Stimulated activated naive CD8-positive, alpha-beta T cell treated with anti-CD3 and anti-CD28 coated beads, Interleukin-15, amount 100 ng/mL, for 72 hours (primary cell): ENCODE measurements around the gene WDR54.
"Not testable (repeated sequence)": the region's sequence is repeated elsewhere in the genome, so short reads cannot be mapped to it uniquely, and the experiment has no call there.

Experiments used
- ATAC-seq: fragments of 150-1000 bp; cut with Tn5 transposase; 2 replicates; pipeline ENCODE4 v1.10.0; 2021; ENCODE audit warnings: mild to moderate bottlenecking, moderate library complexity
- DNase-seq, 2 donors: peaks; one replicate each; pipeline ENCODE4 v3.0.0; 2021 to 2022
- H3K27ac Mint-ChIP-seq, 2 donors: one replicate each; pipeline ENCODE4 v1.8.0; 2022; ENCODE audit warnings: mild to moderate bottlenecking in 2 of 2, mixed read lengths in 2 of 2, moderate library complexity in 2 of 2
- H3K27me3 Mint-ChIP-seq: one replicate; pipeline ENCODE4 v1.8.0; 2022; ENCODE audit warnings: mixed read lengths
- H3K4me1 Mint-ChIP-seq: one replicate; pipeline ENCODE4 v1.8.0; 2022; ENCODE audit warnings: mild to moderate bottlenecking, mixed read lengths
- H3K4me3 Mint-ChIP-seq, 2 donors: one replicate each; pipeline ENCODE4 v1.8.0; 2022; ENCODE audit warnings: mild to moderate bottlenecking in 2 of 2, mixed read lengths in 2 of 2, moderate library complexity in 1 of 2
- H3K9me3 Mint-ChIP-seq, 2 donors: one replicate each; pipeline ENCODE4 v1.8.0; 2022; ENCODE audit warnings: mixed read lengths in 2 of 2

Gene WDR54

GRCh38 chr2:74436848-74437695 is 15.5 kb downstream of the WDR54 start:
- no peak for ATAC-seq
- H3K27ac Mint-ChIP-seq = peak overlapping the region in 1 of 2 donors; percentile 22
- H3K27me3 Mint-ChIP-seq = peaks cover 44% of the 10 kb centered on the region
- no peak overlapping the region for H3K4me3 Mint-ChIP-seq
- peaks cover 21% of the 10 kb centered on the region for H3K4me1 Mint-ChIP-seq
- DNase-seq = no peak
- no peaks in the 10 kb centered on the region for H3K9me3 Mint-ChIP-seq

- Mint-ChIP-seq H3K4me1 (peaks cover 25% of the 10 kb centered on the region), H3K4me3 (no peak overlapping the region), H3K9me3 (no peaks in the 10 kb centered on the region), H3K27ac (peak overlapping the region in 1 of 2 donors; percentile 3), H3K27me3 (peaks cover 50% of the 10 kb centered on the region)
- DNase-seq (no peak), ATAC-seq (no peak)
Measured at GRCh38 chr2:74438248-74438647, 16.7 kb downstream of the WDR54 start.

DNA sequence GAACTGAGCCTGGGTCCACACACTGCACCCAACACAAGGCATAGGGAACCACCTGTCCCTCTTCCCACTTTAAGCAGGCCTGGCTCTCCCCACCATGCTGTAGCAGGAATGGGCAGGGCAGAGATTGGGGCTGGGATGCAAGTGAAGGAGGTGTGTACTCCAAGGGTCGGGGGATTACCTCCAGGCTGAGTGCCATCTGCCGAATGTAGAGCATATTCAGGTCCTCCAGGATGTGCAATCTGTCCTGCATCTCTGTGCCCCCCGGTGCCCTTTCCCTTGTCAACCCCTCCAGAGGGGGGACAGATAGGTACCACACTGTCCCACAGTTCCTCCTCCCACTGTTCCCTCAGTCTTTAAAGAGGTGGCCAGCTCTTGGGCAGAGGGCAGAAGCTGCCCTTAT is 17.8 kb downstream of the WDR54 start:
- Mint-ChIP-seq H3K4me1 (peaks cover 26% of the 10 kb centered on the region), H3K27ac (no peak overlapping the region), H3K9me3 (no peaks in the 10 kb centered on the region), H3K27me3 (peaks cover 59% of the 10 kb centered on the region), H3K4me3 (peak overlapping the region; percentile 80 to 83)
- DNase-seq = no peak
- no peak for ATAC-seq

DNA sequence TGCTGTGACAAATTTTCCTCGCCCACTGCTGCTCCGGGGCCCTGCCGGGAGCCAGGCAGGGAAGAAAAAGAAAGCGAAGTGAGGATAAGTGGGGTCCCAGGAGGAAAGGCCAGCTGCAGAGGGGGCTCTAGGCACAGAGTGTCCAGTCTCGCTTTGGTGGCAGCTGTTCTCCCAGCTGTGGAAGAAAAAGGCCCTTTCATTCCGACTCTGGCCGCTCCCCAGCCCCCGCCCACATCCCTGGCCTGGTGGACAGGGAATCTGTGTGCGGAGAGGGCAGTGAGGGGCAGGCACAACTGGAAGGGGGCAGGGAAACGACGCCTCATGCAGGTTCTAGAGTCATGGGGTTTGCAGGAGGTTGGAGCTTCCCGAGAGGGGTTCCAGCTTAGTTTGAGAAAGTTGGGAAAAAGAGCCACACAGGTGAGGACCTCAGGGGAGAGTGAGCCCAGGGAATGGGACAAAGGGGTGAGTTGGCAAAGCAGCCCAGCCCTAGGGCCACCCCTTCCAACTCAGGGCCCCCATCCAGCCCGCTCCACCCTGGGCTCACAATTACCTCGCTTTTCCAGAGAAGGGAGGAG is 18.4 kb downstream of the WDR54 start:
- H3K9me3 Mint-ChIP-seq = no peaks in the 10 kb centered on the region
- peaks cover 31% of the 10 kb centered on the region for H3K4me1 Mint-ChIP-seq
- peak overlapping the region; percentile 80 to 83 for H3K4me3 Mint-ChIP-seq
- ATAC-seq (no peak), DNase-seq (no peak)
- H3K27me3 Mint-ChIP-seq = peaks cover 64% of the 10 kb centered on the region
- no peak overlapping the region for H3K27ac Mint-ChIP-seq

DNA sequence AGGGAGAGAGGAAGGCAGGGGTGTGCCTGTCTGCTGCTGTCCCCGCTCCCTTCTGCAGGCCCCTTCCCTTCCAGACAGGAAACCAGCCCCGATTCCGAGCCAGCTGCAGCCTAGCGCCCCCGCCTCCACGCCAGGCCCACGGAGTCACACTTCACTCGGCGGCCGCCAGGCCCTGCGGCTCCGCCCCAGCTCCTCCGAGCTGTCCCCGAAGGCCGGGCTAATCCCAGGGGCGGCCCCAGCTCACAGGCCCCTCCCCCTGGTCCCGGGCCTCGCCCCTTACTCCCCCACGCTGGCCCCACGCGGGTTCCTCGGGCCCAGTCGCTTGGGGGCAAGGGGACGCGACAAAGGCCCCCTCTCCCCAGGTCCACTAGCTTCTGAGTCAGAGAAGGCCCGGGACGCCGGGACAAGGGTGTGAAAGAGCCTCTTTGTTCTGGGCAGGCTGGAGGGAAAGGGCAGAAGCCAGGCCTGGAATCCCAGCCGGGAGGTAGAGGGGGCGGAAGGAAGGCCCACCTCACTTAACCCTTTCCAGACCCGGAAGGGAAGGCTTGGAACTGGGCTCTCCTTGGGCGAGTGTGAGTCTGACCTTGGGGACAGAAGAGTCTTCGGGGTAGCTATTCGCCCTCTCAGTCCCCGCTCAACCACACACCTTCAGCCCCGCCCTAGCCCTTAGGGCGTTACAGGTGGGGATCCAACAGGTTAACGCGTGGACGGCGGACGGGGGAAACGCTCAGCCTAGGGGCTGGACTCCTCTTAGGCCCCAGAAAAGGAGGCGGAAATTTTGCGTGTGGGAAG is 19.0 kb downstream of the WDR54 start:
- H3K27me3 Mint-ChIP-seq = peaks cover 68% of the 10 kb centered on the region
- H3K4me1 Mint-ChIP-seq = peaks cover 31% of the 10 kb centered on the region
- no peaks in the 10 kb centered on the region for H3K9me3 Mint-ChIP-seq
- ATAC-seq = peak; percentile 90
- H3K4me3 Mint-ChIP-seq = peak overlapping the region; percentile 80 to 83
- peak overlapping the region in 1 of 2 donors; percentile 81 for H3K27ac Mint-ChIP-seq
- DNase-seq = peak; percentile 53 to 71

DNA sequence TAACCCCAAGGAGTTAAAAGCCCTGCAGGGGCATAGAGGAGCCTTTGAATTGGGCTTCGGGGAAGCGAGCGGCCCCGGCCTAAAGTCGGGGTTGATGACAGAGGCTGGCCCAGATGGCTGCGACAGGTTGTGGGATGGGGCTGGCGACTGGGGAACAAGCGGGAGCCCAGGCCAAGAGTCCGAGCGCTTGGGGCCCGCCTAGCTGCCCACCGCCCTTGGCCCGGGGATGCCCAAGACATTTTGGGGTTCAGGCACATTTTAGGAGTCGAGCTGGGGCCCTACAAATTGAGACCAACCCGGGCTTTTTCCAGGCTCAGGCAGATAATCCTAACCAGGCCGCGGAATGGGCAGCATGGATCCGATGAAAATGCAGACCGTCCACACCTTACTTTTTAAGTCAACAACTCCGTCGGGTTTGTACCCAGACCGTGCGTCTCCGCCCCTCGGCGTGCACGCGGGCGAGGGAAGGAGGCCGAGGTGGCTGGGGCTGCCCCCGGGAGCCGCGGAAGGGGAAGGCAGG is 19.7 kb downstream of the WDR54 start:
- DNase-seq (no peak), ATAC-seq (peak; percentile 73)
- Mint-ChIP-seq H3K4me1 (peaks cover 31% of the 10 kb centered on the region), H3K4me3 (peak overlapping the region; percentile 80 to 83), H3K9me3 (no peaks in the 10 kb centered on the region), H3K27me3 (peaks cover 68% of the 10 kb centered on the region), H3K27ac (peak overlapping the region in 1 of 2 donors; percentile 81)

DNA sequence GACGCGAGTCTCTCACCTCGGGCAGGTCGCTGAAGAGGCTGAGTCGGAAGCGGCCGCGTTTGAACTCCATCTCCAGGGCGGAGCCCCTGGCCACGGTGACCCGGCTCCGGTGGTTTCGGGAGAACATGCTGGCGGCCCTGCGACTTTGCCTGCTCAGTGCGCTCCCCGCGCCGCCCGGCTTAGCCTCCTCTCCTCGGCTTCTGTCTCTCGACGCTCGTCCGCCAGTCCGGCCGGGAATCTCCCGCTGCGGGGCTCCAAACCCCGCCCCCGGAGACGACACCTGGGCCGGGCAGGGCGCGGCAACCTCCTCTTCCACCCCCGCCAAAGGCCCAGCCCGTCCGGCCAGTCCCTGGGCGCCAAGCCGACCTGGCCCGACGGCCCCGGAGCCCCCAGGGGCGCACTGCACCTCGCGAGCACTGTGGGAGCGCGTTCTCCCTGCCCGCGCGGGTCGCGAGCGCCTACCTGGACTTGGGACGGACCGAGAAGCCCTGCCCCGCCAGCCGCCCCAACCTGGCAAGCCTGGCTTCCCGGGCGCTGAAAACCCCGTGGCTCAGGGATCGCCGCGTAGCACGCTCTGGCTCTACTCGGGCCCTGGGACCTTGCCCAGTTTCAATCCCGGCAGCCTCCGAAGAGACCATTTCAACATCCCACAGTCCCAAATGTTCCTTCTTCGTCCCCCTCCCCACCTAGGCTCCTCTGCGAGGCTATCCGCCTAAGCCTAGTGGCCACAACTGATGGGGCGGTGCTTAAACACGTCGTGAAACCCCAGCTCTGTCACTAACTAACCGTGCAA is 20.4 kb downstream of the WDR54 start, which contains the start of gene RTKN:
Gene RTKN, minus strand, starts transcription at position 248 of the 793 bp plus-strand sequence. Its CDS starts 121 bp downstream, at position 127.
- no peaks in the 10 kb centered on the region for H3K9me3 Mint-ChIP-seq
- H3K4me1 Mint-ChIP-seq = peaks cover 31% of the 10 kb centered on the region
- peak within 1 kb of the TSS; percentile 80 to 83 for H3K4me3 Mint-ChIP-seq
- ATAC-seq (peak; percentile 47), DNase-seq (peak; percentile 45 to 53)
- H3K27me3 Mint-ChIP-seq = peaks cover 68% of the 10 kb centered on the region
- peak within 1 kb of the TSS; percentile 30 to 81 for H3K27ac Mint-ChIP-seq

DNA sequence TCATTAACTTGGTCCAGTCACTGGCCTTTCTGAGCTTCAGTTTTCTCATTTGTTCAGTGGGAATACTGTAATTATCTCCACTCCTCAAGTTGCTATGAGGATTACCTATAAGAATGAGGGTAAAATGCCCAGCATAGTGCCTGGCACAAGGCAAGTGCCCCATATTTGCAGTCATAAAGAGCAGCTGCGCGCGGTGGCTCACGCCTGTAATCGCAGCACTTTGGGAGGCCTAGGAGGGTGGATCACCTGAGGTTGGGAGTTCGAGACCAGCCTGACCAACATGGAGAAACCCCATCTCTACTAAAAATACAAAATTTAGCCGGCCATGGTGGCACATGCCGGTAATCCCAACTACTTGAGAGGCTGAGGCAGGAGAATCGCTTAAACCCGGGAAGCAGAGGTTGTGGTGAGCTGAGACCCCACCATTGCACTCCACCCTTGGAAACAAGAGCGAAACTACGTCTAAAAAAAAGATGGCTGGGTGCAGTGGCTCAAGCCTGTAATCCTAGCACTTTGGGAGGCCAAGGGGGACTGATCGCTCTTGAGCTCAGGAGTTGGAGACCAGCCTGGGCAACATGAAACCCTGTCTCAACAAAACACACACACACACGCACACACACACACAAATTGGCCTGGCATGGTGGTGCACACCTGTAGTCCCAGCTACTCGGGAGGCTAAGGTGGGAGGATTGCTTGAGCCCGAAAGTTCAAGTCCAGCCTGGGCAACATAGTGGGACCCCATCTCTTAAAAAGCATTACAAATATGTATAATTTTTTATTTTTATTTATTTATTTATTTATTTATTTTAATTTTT is 21.2 kb downstream of the WDR54 start:
- Mint-ChIP-seq H3K4me3 (peak overlapping the region; percentile 78 to 83), H3K4me1 (peaks cover 31% of the 10 kb centered on the region), H3K27me3 (peaks cover 68% of the 10 kb centered on the region)
- not testable (repeated sequence) for DNase-seq, H3K27ac Mint-ChIP-seq, H3K9me3 Mint-ChIP-seq, ATAC-seq

DNA sequence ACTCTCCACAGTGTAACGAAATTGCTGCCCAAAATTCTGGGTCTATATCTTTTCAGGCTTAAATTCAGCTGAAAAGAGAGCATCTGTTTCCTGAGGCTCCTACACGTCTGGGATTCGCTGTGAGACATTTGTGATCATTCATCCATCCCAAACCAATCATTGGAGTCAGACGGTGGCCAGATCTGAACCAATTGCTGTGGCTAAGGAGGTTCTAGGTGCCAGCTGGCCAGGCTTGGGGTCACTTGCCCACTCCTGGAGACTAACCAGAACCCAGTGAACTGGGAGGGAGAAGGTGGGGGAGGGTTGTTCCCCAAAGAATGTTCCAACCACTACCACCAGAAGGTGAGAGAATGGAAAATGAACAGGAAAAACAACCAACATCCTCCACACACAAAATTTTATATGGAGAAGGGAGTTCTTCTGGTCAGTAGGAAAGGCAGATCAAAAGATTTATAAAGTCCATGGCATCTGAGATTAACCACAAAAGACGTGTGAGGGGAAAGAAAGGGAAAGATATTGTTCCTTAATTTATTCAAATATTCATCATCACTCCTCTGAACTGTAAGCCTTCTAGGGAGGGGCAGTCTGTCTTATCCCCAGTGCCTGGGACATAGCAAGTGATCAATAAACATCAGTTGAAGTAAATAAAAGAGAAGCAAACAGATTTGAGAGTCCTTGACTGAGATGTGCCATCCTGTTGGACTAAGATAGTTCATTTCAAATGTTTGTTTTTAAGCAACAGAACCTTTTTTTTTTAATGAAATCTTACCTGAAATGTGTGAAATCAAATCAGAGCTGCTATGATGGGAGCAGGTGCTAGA is 23.2 kb downstream of the WDR54 start:
- DNase-seq (no peak), ATAC-seq (no peak)
- no peaks in the 10 kb centered on the region for H3K9me3 Mint-ChIP-seq
- H3K4me3 Mint-ChIP-seq = no peak overlapping the region
- peaks cover 29% of the 10 kb centered on the region for H3K4me1 Mint-ChIP-seq
- peaks cover 48% of the 10 kb centered on the region for H3K27me3 Mint-ChIP-seq
- H3K27ac Mint-ChIP-seq = peak overlapping the region in 1 of 2 donors; percentile 69

DNA sequence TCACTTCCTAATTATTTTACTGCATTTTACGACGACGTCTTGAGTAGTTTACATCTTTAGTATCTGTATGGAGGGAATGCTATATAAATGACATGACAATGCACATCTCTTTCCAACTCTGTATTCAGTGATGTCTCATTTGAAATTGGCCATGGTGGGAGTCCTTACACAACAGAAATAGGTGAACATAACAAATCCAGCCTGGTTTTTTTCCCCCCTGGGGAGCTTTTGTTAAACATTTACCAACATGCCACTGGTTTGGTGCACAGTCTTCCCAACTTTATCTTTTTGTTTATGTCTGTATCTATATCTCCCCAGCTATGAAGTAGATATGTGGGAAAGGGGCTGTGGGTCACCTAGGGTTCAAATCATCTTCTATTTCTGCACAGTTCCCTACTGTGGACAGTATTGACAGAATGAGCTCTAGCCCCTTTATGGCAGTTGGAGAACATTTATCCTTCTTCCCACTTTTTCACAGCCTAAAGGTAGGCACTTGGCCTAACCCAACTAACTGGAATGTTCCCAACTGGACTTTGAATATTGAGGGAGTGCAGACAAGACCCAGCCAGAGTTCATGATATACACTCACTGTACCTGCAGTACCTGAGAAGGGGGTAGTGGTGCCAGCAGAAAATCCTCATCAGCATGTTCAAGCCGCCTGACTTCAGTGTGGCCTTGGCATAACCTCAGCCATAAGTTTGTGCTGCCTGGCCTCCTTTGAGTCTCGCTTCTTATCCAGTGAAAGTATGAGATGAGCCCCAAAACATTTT is 25.9 kb downstream of the WDR54 start:
- Mint-ChIP-seq H3K4me1 (peaks cover 9% of the 10 kb centered on the region), H3K27ac (no peak overlapping the region), H3K27me3 (peaks cover 21% of the 10 kb centered on the region), H3K4me3 (no peak overlapping the region), H3K9me3 (no peaks in the 10 kb centered on the region)
- ATAC-seq = no peak
- DNase-seq = no peak

DNA sequence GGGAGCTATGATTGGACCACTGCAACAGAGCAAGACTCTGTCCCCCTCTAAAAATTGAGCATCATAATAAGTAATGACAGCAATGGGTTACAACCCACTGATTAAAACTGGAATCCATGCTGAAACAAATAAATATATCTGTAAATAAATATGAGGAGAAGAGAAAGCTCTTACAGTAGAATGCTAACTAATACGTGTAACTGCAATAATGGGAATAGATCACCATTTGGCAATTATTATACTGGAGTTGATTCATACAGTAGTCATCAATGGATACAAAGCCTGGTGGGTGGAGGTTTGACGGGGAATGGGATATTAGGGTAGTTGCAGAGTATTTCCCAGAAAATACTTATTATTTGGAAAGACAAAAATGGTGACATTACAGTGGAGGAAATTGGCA is 27.2 kb downstream of the WDR54 start:
- ATAC-seq (no peak), DNase-seq (no peak)
- H3K27ac Mint-ChIP-seq = no peak overlapping the region
- no peak overlapping the region for H3K4me3 Mint-ChIP-seq
- H3K27me3 Mint-ChIP-seq = peaks cover 15% of the 10 kb centered on the region
- no peaks in the 10 kb centered on the region for H3K9me3 Mint-ChIP-seq
- H3K4me1 Mint-ChIP-seq = peaks cover 15% of the 10 kb centered on the region

- ATAC-seq (no peak), DNase-seq (no peak)
- H3K4me3 Mint-ChIP-seq = no peak overlapping the region
- no peak overlapping the region for H3K27ac Mint-ChIP-seq
- no peaks in the 10 kb centered on the region for H3K9me3 Mint-ChIP-seq
- no peaks in the 10 kb centered on the region for H3K27me3 Mint-ChIP-seq
- peaks cover 25% of the 10 kb centered on the region for H3K4me1 Mint-ChIP-seq
Measured at GRCh38 chr2:74450570-74451190, 29.1 kb downstream of the WDR54 start.
